ENCODE data around the gene ZNF281. TPM values are rescaled to one million over a fixed set of nuclear protein-coding genes. Genes with fewer than 3 reads are reported as not detected.

ZNF281 gene
- polyA plus RNA-seq, 1 experiment = 17.7 TPM

DNA sequence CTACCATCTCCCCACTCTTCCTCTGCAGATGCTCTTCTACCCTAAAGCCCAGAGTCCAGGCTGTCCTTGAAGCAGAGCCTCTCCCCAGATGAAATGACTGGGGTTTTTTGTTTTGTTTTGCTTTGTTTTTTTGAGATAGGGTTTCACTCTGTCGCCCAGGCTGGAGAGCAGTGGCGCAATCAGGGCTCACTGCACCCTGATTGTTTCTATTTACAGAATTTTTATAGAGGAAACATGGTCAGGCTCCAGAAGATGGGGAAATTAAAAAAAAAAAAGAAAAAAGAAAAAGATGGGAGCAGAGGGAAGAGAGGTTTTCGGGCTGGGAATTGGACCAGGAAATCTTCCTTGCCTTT is 43.7 kb upstream of the ZNF281 start:
- TF ChIP-seq, protein P1, sequence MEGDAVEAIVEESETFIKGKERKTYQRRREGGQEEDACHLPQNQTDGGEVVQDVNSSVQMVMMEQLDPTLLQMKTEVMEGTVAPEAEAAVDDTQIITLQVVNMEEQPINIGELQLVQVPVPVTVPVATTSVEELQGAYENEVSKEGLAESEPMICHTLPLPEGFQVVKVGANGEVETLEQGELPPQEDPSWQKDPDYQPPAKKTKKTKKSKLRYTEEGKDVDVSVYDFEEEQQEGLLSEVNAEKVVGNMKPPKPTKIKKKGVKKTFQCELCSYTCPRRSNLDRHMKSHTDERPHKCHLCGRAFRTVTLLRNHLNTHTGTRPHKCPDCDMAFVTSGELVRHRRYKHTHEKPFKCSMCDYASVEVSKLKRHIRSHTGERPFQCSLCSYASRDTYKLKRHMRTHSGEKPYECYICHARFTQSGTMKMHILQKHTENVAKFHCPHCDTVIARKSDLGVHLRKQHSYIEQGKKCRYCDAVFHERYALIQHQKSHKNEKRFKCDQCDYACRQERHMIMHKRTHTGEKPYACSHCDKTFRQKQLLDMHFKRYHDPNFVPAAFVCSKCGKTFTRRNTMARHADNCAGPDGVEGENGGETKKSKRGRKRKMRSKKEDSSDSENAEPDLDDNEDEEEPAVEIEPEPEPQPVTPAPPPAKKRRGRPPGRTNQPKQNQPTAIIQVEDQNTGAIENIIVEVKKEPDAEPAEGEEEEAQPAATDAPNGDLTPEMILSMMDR (IDR thresholded peaks at IDR 0.05; ENCODE audit: low read depth, low read length) = no peak
- Histone ChIP-seq H3K9me3 (ENCODE audit: control insufficient read depth, insufficient read depth, low read length) (no peaks in the 10 kb centered on the region), H3K4me3 (ENCODE audit: low read depth, low read length) (no peak overlapping the region), H3K27me3 (ENCODE audit: control insufficient read depth, insufficient read depth, low read length) (no peaks in the 10 kb centered on the region), H3K27ac (ENCODE audit: low read depth, low read length) (no peak overlapping the region)
- CTCF ChIA-PET = no interaction called here
- POLR2A ChIA-PET = no interaction called here
- no peak for DNase-seq (ENCODE audit: low read depth, low spot score)

DNA sequence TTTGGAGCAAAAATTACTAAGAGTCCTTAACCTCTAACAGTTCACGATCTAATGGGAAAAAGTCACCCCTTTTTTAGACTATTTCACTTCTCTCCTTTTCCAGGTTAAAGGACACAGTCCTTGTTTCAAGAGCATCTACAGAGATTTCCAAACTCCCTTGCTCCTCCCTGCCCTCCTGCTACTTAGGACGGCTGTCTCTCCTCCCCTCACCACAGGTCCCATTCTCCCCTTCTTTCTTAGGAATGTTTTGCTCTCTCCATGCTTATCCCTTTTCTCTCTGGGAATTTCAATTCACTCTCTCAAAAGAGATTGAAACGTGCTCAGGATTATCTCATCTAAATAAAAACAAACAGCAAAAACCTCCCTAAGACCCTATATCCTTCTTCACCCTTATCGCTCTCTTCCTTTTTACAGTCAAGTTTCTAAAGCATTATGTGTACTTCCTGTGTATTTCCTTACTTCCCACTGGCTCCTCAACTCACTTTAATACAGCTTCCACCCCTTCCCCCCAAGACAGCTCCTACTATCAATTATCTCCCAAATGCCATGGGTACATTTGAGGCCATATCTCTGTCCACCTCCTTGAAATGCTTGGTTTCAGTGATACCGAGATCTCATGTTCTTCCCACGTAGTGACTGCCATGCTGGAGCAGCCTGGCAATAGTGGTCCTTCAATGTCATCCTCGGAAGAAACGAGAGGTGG is 43.2 kb upstream of the ZNF281 start:
- ChIA-PET CTCF (no interaction called here), POLR2A (no interaction called here)
- Histone ChIP-seq H3K27ac (ENCODE audit: low read depth, low read length) (no peak overlapping the region), H3K27me3 (ENCODE audit: control insufficient read depth, insufficient read depth, low read length) (no peaks in the 10 kb centered on the region), H3K4me3 (ENCODE audit: low read depth, low read length) (no peak overlapping the region), H3K9me3 (ENCODE audit: control insufficient read depth, insufficient read depth, low read length) (no peaks in the 10 kb centered on the region)
- TF ChIP-seq, protein P1 (IDR thresholded peaks at IDR 0.05; ENCODE audit: low read depth, low read length) = no peak
- no peak for DNase-seq (ENCODE audit: low read depth, low spot score)

DNA sequence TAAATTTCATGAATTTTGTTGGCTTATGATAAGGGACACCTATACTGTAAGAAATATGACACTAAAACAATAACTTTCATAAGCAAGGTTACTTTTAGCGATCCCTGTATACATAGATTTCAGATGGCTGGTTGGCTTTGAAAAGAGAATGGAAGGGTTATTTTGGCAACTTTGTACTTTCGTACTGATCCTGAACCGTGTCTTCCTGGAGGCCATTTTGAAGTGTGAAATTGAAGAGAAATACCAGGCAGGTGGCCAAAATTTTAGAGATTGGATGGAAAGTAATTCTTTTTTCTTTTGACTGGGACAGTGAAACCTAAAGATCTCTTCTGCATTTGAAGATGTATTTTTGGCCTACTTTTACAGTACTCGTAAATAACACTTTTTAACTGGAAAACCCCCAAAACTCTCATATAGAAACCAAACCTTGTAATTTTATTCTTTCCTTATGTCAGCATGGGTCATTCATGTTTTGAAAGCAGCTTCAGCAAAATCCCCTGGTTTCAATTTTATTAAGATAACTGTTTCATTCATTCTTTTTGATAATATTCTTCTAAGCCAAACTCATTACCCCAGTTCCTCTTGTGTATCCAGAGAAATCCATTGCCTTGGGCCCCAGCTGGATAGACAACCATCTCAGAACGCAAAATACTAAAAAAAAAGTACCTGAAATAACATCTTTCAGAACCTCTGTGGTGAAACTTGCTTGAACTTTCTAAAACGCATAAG is 38.4 kb upstream of the ZNF281 start:
- H3K27ac ChIP-seq (ENCODE audit: low read depth, low read length) = no peak overlapping the region
- DNase-seq (ENCODE audit: low read depth, low spot score) = no peak
- H3K27me3 ChIP-seq (ENCODE audit: control insufficient read depth, insufficient read depth, low read length) = no peaks in the 10 kb centered on the region
- CTCF ChIA-PET = interaction anchor here (0.6 kb wide), 1 partner anchor 132 kb away, joined by 4 read pairs; no protein-coding TSS in a partner anchor
- POLR2A ChIA-PET = interaction anchor here (0.6 kb wide), 1 partner anchor 9 kb away, joined by 7 read pairs; no protein-coding TSS in a partner anchor
- H3K9me3 ChIP-seq (ENCODE audit: control insufficient read depth, insufficient read depth, low read length) = no peaks in the 10 kb centered on the region
- H3K4me3 ChIP-seq (ENCODE audit: low read depth, low read length) = no peak overlapping the region
- TF ChIP-seq, protein P1 (IDR thresholded peaks at IDR 0.05; ENCODE audit: low read depth, low read length) = no peak

DNA sequence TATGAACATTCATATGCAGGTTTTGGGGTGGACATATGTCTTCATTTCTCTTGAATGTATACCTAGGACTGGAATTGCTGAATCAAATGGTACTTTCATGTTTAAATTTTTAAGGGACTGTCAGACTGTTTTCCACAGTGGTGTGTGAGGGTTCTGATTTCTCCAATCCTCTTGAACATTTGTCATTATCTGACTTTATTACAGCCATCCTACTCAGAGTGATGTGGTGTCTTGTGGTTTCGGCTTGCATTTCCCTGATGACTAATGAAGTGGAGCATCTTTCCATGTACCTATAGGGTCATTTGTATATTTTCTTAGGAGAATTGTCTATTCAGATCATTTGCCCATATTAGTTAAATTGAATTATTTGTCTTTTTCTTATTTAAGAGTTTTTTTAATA is 35.4 kb upstream of the ZNF281 start:
- TF ChIP-seq, protein P1 (IDR thresholded peaks at IDR 0.05; ENCODE audit: low read depth, low read length) = no peak
- Histone ChIP-seq H3K27me3 (ENCODE audit: control insufficient read depth, insufficient read depth, low read length) (no peaks in the 10 kb centered on the region), H3K9me3 (ENCODE audit: control insufficient read depth, insufficient read depth, low read length) (no peaks in the 10 kb centered on the region), H3K27ac (ENCODE audit: low read depth, low read length) (no peak overlapping the region), H3K4me3 (ENCODE audit: low read depth, low read length) (no peak overlapping the region)
- ChIA-PET CTCF (no interaction called here), POLR2A (no interaction called here)
- DNase-seq (ENCODE audit: low read depth, low spot score) = no peak

DNA sequence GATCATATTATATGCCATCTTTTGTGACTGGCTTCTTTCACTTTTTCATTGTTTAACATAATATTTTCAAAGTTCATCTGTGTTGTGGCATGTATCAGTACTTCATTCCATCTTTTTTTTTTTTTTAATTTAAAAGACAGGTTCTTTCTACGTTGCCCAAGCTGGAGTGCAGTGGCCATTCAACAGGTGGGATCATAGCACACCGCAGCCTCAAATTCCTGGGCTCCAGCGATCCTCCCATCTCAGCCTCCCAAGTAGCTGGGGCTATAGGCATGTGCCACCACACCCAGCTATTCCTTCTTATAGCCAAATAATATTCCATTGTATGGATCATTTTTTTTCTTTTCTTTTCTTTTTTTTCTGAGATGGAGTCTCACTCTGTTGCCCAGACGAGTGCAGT is 34.6 kb upstream of the ZNF281 start:
- H3K4me3 ChIP-seq (ENCODE audit: low read depth, low read length) = no peak overlapping the region
- ChIA-PET CTCF (no interaction called here), POLR2A (no interaction called here)
- TF ChIP-seq, protein P1 (IDR thresholded peaks at IDR 0.05; ENCODE audit: low read depth, low read length) = no peak
- no peaks in the 10 kb centered on the region for H3K9me3 ChIP-seq (ENCODE audit: control insufficient read depth, insufficient read depth, low read length)
- no peak for DNase-seq (ENCODE audit: low read depth, low spot score)
- H3K27ac ChIP-seq (ENCODE audit: low read depth, low read length) = no peak overlapping the region
- no peaks in the 10 kb centered on the region for H3K27me3 ChIP-seq (ENCODE audit: control insufficient read depth, insufficient read depth, low read length)
